Erythroblast (primary cell): ENCODE data around the gene BRD8.

Experiments used
- GATA1 ChIP-seq: IDR thresholded peaks from 2 replicates; pipeline ENCODE4 v1.6.1; 2011; ENCODE audit warnings: low read depth, mild to moderate bottlenecking, control low read depth, low read length, moderate library complexity
- POLR2A ChIP-seq: IDR thresholded peaks from 2 replicates; pipeline ENCODE4 v1.6.1; 2011; ENCODE audit warnings: mild to moderate bottlenecking, low read length

DNA sequence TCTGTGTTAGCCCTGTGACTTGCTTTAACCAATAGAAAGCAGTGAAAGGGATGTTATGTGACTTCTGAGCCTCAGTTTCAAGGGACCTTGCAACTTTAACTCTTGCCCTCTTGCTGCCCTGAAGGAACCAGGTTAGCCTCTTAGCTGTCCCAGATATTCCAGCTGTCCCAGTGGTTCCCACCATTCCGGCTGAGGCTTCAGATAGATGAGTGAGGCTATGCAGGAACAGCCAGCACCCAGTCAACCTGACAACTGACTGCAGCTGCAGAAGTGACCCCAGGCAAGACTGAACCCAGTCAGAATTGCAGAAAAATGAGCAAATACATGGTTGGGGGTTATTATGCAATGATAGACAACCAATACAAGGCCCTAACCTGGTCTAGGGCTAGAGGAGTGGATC, 45.1 kb upstream of the BRD8 start:
- TF ChIP-seq POLR2A (no peak), GATA1 (no peak)
